ENCODE data around the gene CLEC3B.
A peak's percentile ranks its signal among the peaks of the same experiment; 100 is the strongest.
"Not testable (repeated sequence)": the region's sequence is repeated elsewhere in the genome, so short reads cannot be mapped to it uniquely, and the experiment has no call there.

Gene CLEC3B

DNA sequence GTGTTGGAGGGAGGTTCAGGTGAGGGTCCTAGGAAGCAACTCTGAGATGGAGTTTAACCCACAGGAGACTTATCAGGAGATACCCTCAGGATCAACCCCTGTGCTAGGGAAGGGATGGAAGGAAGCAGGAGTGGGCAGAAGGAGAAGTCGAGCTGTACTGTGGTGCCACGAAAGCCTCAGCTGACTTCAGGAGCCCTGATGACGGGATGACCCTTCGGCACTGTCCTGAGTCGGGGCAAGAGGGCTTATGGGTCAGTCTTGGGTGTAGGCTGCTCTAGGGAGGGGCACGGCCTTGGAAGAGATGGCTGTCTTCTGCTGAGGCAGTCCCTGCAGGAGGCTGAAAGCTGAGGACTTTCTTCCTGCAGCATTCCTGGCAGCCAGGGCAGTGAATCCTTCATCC lies 7.7 kb downstream of the CLEC3B start:
- no peak for DNase-seq (ENCODE audit: low read depth, low spot score)
- no peak overlapping the region for H3K27ac ChIP-seq

DNA sequence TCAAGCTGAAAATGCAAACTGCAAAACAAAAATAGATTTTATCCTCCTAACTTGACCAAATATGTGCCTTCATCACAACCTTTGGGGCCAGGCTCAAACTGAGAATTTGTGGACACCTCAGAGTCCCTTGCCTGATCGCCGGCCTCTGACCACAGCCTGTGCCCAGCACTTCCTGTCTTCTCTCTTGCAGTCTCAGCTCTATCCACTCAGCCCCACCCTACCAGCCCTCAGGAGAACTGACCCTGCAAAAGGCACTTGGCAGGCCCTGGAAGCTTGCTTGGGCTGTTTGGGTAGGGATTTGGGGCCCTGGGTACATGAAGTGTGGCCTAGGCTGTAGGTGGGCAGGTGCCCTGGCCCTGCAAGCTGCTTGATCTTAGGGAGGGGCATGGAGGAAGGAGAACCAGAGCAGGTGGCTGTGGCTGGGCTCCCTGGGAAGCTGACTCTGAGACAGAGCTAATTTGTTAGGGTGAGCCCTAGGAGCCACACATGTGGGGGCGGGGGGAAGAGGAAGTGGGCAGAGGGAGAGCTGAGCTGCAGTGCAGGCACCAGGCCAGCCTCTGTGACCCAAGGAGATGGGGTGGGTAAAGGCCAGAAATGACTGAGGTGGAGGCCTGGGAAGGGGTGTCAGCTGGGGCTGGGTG lies 8.6 kb downstream of the CLEC3B start:
- H3K27ac ChIP-seq, result no peak overlapping the region
- DNase-seq (ENCODE audit: low read depth, low spot score), result no peak

DNA sequence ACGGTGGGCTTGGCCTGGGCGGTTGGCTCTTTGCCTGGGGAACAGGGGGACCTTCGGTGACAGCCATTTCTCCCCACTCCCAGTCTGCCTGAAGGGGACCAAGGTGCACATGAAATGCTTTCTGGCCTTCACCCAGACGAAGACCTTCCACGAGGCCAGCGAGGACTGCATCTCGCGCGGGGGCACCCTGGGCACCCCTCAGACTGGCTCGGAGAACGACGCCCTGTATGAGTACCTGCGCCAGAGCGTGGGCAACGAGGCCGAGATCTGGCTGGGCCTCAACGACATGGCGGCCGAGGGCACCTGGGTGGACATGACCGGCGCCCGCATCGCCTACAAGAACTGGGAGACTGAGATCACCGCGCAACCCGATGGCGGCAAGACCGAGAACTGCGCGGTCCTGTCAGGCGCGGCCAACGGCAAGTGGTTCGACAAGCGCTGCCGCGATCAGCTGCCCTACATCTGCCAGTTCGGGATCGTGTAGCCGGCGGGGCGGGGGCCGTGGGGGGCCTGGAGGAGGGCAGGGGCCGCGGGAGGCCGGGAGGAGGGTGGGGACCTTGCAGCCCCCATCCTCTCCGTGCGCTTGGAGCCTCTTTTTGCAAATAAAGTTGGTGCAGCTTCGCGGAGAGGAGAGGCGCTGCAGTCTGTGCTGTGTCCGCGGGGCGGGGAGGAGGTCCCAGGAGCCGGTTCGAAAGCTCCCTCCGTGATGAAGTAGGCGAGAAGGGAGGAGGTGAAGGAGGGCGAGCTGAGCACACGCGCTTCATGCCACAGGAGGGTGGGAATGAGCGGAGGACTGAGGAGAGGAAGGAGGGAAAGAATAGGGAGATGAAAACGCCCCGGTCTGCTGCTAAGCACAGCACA lies 9.6 kb downstream of the CLEC3B start:
- no peak for DNase-seq (ENCODE audit: low read depth, low spot score)

DNA sequence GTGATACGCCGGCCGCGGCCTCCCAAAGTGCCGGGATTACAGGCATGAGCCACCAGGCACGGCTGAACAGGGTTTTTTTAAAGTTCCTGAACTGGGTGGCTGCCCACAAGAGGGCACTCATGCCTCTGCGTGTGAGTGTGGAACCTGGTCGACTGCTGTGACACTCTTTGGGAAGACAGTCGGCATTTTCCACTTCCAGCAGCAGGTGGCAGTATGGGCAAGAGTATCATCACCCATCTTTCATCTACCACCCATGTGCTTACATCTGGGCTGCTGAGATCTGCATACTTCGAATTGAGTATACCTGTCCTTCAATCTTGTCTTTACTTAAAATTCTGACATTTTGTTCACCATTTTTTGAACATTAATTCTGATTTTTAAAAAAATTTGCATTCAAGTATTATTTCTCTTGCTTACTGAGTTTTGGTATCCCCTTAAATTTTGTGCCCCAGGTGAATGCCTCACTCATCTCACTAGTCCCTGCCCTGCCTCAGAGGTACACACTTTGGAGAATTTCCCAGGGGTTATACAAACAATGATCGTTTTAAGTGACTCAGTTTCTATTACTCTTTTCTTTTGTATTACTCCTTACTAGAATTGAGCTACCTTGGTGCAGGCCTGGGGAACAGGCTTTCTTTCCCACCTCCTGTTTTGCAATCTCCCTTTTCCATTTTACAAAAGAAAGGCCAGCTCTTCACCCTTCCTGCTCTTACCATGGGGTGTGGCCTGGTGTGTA lies 11.8 kb downstream of the CLEC3B start:
- peak overlapping the region; percentile 1 for H3K27ac ChIP-seq
- peak; percentile 76 for DNase-seq (ENCODE audit: low read depth, low spot score)

More for the DNA sequence above, 9.6 kb downstream of the CLEC3B start:
- no peak overlapping the region for H3K27ac ChIP-seq

DNA sequence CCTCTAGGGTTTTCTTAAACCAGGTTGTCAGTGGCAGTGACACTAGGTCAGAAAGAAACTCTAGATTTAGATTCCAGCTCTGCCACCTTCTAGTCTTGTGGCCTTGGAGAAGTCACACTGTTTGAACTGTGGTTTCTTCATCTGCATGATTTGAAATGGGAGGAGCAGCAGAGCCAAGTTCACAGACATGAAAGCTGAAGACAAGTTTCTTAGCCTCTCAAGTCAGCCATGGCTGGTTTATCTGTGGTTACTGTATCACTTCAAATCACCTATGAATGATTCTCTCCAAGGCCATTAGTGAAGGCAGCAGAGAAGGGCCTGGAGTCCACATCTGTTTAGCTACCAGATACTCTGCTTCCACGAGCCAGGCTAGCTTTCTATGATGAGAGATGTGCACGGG lies 15.6 kb downstream of the CLEC3B start:
- H3K27ac ChIP-seq, result no peak overlapping the region
- DNase-seq (ENCODE audit: low read depth, low spot score), result no peak

DNA sequence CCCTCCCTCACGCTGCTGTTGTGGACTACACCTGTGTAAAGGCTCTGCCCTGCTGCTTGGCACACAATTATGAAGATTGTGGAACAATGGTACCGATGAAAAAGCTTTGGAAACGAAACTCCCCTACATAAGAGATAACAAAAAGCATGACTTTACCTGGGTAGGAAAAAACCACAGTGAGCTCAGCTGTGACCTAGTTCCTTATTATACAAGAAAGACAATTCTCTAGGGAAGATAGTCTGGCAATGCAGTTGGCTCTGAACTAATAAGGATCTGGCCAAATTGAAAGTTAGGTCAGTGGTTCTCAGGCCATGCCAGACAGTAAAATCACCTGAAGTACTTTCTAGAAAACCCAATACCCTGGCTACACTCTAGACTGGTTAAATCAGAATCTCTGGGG lies 16.1 kb downstream of the CLEC3B start:
- no peak overlapping the region for H3K27ac ChIP-seq
- DNase-seq (ENCODE audit: low read depth, low spot score), result no peak

DNA sequence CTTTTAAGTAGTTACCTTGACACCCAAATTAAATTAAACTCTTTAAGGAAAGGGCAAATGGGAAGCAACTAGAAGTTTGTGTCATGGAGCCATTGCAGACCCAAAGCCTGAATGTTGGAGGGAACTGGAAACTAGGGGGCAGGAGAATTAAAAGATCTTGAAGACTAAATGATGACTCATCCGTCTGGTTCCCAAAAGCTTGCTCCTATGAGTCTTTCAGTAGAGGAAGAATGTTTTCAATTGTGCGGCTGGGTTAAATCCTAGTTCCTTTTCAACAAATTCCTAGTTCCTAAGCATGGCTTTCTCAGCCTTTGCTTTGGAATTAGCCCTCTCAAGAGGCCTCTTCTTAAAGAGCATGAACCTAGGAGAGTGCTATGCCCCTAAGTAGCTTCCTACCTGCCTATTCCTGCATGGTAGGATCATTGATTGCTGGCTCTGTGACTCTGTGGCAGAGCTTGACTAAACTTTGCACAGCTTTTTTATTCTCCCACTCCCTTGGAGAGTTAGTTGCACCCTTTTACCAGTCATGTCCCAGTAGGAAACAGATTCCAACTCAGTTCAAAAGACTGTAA lies 17.7 kb downstream of the CLEC3B start:
- DNase-seq (ENCODE audit: low read depth, low spot score), result no peak

DNA sequence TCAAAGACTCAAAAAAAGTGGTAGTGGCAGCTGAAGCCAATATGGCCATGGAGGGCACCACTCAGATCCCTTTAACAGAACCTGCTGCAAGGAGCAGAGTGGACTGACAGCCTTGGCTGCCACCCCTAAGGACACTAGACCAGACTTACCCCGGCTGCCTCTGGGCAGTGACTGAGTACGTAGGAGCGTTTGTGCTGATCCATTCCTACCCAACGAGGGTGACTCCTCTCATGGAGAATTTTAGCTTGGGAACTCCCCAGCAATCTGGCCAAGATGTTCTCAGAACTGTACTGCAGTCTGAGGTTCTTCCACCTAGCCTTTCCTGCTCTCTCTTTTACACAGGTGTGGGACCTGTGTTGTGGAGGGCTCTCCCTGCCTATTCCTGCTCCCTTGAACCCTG lies 22.1 kb downstream of the CLEC3B start:
- no peak for DNase-seq (ENCODE audit: low read depth, low spot score)
- no peak overlapping the region for H3K27ac ChIP-seq

More for the DNA sequence above, 17.7 kb downstream of the CLEC3B start:
- no peak overlapping the region for H3K27ac ChIP-seq

DNA sequence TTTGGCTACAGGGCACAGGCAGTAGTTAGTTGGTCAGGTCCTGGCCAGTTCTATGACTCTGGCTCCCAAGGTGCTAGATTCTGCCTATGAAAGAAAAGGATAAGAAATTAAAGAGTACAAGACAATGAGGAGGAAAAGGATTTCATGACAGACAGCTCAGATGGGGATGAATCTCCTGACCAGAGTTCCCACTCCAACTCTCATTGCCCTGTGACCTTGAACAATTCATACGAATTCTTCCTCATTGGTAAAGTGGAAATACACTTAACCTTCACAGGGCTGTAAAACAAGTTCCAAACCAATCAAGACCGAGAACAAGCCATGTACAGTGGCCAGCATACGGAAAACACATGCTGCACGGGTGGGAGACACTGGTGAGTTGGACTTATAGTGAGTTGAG lies 23.7 kb downstream of the CLEC3B start:
- no peak overlapping the region for H3K27ac ChIP-seq
- DNase-seq (ENCODE audit: low read depth, low spot score), result no peak

DNA sequence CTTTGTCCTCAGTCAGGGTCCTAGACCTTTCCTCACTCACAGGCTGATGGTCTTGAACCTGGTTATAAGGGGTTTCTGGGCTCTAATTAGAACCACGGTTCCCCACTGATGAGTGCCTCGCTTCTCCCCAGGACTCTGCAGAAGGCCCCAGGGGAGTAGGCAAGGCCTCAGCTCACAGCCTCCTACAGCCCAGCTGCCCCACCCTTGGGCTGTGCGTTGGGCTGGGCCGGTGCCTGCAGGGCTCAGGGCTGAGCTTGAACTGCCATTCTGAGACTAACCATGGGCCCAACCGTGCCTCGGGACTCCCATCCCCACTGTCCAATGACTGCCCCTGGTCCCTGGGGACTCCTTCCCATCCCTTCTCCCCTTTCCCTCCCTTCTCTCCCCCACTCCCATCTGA lies 25.6 kb downstream of the CLEC3B start:
- no peak overlapping the region for H3K27ac ChIP-seq
- DNase-seq (ENCODE audit: low read depth, low spot score), result no peak

DNA sequence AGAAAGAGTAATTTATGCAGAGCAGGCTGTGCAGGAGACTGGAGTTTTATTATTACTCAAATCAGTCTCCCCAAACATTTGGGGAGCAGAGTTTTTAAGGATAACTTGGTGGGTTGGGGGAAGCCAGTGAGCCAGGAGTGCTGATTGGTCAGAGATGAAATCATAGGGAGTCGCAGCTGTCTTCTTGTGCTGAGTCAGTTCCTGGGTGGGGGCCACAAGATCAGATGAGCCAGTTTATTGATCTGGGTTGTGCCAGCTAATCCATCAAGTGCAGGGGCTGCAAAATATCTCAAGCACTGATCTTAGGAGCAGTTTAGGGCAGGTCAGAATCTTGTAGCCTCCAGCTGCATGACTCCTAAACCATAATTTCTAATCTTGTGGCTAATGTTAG lies 27.7 kb downstream of the CLEC3B start:
- not testable (repeated sequence) for DNase-seq (ENCODE audit: low read depth, low spot score)
- peak overlapping the region; percentile 31 for H3K27ac ChIP-seq

DNA sequence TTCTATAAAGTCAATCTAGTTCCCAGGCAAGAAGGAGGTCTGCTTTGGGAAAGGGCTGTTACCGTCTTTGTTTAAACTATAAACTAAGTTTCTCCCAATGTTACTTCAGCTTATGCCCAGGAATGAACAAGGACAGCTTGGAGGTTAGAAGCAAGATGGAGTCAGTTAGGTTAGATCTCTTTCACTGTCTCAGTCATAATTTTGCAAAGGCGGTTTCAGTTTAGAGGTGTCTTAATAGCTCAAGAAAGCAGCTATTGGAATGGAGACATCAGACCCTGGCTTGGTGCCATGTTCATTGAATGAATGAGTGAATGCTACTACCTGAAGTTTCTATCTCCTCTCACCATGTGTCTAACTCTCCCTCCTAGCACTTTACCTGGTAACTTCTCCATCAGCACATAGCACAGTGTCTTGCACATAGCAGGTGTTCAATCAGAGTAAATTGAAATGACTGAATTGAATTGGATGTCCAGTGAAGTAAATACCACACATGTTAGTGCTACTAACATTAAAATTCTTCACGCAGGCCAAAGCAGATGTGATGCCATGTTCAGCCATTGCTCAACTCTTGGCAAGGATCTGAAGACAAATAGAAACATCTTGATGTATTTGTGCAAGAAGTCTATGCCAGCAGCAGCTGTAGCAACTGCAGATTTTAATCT lies 28.2 kb downstream of the CLEC3B start:
- no peak for DNase-seq (ENCODE audit: low read depth, low spot score)
- peak overlapping the region; percentile 31 for H3K27ac ChIP-seq

DNA sequence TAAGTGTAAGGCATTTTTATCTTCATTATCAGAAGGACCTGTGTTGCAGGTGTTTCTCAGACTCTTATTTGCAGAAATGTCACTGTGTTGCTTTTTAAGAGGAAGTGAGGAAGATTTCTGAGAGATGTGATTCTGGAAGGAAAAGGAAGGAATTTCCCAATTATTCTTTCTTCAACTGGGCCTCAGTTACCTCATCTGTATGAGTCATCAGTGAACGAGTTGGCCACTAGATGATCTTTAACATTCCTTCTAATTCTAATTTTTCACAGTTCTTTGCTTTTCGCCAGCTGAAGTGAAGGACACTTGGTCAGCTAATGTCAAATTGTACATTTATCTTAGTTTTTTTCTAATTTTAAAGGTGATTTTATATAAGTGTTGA lies 28.9 kb downstream of the CLEC3B start:
- peak overlapping the region; percentile 31 for H3K27ac ChIP-seq
- no peak for DNase-seq (ENCODE audit: low read depth, low spot score)

DNA sequence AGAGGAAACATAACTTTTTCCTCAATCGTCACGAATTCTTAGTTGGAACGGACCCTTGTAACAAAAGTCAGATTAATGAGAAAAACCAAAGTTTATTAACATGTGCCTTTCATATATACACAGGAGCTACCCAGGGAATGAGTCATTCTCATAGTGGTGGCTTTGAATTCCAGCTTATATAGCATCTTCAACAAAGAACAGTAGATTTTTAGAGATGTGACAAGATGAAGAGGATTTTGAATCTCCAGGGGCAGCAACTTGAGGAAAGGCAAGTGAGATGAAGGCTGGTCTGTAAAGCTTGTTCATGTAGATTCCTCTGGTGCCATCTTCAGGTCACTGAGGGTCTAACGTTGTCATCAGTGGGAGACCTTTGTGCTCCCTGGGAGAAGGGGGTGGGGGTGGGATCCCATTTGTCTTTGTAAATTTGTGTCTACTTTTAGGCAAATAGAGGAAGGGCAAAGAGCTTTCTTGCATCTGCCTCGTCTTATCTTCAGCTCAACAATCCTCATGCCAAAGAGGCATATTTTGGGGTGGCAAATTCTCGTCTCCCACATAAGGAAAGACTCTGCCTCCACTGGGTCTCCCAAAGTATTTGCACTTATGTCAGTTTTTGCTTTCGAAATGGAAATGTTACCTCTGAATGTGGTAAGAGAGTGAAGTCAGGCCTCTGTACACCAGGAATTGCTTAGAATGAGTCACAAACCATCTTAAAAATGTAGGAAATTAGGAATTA lies 29.5 kb downstream of the CLEC3B start:
- peak overlapping the region; percentile 31 for H3K27ac ChIP-seq
- DNase-seq (ENCODE audit: low read depth, low spot score), result no peak

DNA sequence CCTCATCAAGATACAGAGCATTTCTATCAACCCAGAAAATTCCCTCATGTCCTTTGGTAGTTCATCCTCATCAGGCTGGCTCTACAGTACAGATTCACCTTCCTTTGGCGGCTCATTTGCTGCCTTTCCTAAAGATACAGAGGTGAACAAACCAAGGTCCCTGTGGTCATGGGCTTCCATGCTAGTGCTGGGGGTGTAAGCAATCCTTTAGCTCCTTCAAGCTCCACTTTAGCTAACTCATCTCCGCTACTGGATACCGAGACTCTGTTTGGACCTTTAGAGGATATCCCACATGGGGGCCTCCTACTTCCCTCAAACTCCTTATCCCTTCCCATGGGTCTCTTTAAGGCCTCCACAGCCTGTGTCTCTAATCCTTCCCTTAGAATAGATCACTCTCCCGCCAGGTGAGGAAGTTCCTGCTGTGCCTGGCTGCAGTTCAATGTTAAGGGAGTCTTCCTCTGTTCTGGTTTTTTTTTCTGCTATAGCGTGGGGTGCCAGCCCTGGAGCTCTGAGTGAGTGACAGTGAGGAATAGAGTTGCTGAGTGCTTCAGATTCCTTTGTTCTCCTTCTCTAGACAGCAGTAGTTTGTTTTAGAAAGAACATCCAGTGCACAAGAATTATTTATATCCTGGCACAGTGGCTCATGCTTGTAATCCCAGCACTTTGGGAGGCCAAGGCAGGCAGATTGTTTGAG lies 30.7 kb downstream of the CLEC3B start:
- no peak for DNase-seq (ENCODE audit: low read depth, low spot score)
- peak overlapping the region; percentile 33 for H3K27ac ChIP-seq

DNA sequence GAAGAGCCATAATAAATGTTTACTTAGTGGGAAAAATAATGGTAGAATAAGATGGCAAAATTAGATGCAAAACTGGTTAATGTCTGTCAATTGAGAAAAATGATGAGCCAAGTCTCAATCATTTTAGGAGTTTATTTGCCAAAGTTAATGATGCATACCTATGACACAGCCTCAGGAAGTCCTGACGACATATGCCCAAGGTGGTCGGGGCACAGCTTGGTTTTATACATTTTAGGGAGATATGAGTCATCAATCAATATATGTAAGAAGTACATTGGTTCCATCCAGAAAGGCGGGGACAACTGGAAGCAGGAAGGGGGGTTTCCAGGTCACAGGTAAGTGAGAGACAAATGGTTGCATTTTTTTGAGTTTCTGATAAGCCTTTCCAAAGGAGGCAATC lies 31.5 kb downstream of the CLEC3B start:
- DNase-seq (ENCODE audit: low read depth, low spot score), result no peak
- peak overlapping the region; percentile 33 for H3K27ac ChIP-seq

DNA sequence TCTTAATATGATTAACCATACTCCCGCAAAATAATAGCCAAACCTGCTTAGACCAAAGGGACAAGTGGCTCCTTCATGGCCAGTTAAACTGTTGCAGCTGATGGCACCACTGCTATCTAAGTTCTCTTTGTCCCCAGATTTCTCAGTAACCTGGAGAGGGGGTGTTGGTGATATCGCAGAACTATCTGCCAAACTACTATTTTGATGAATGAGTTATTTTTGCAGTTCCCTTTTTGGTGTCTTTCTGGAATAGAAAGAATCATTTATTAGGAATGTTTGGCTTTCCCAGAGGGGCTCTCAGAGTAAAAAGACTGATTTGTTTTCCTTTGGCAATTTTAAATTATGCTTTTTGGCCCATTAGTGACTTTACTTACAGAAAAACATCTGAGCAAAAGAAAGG lies 33.0 kb downstream of the CLEC3B start:
- H3K27ac ChIP-seq, result no peak overlapping the region

DNA sequence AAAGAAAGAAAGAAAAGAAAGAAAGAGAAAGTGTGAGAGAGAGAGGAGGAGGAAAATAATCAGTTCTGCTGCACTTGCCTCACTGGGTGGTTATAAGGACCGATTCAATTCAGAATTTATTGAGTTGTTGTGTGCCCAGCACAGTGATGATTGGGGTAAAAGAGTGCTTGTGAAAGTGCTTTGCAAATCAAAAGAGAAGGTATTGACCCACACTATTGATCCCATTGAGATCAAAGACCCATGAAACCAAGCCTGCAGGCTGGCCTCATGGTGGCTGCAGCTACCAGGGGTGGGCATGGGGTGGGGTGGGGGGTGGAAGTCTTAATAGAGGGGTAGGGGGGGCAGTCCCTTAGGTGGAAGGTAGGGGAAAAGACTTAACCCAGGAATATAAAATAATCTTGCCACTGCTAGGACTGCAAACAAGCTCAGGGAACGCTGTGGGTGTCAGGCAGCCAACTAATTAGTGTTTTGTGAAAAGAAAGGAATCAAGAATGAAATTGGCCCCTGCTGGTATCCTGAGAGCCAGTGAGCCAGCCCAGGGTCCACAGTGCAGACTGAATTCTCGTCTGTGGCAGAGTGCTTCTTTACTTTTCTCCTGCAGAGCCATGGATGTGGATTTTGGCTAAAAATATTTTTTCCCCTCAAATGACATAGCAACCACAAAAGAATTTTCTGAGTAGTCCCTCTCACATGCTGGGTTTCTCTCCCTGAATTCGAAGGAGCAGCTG lies 34.2 kb downstream of the CLEC3B start:
- H3K27ac ChIP-seq, result no peak overlapping the region
- no peak for DNase-seq (ENCODE audit: low read depth, low spot score)

More for the DNA sequence above, 33.0 kb downstream of the CLEC3B start:
- DNase-seq (ENCODE audit: low read depth, low spot score), result no peak
